OCI-LY3 (cell line): ENCODE measurements around the gene NFYC.

ENCODE experiments used
- H2AFZ ChIP-seq: fragments of 200-600, 300-600 bp; shearing (Covaris generic); 2 replicates; pipeline ENCODE4 v1.6.0; 2014; ENCODE audit warnings: antibody characterized with exemption, low read depth, low read length
- H3K27ac ChIP-seq: fragments of 200-600, 300-600 bp; sonication (generic); 2 replicates; pipeline ENCODE4 v1.5.1; 2014; ENCODE audit warnings: mild to moderate bottlenecking, low read length, moderate library complexity, mixed read lengths
- H3K27me3 ChIP-seq: fragments of 200-600, 300-600 bp; sonication (generic); 2 replicates; pipeline ENCODE4 v1.6.1; 2014; ENCODE audit warnings: low read depth, low read length, mixed read lengths
- H3K36me3 ChIP-seq: fragments of 200-600, 300-600 bp; sonication (generic); replicated peaks from 2 replicates; pipeline ENCODE3; 2014; ENCODE audit warnings: low read depth, low read length, mixed read lengths
- H3K4me1 ChIP-seq: fragments of 300-600, 200-600 bp; sonication (generic); 2 replicates; pipeline ENCODE4 v1.6.1; 2014; ENCODE audit warnings: low read length, mixed read lengths
- H3K4me2 ChIP-seq: fragments of 200-600, 300-600 bp; sonication (generic); 2 replicates; pipeline ENCODE4 v1.6.1; 2014; ENCODE audit warnings: low read length, mixed read lengths
- H3K4me3 ChIP-seq: fragments of 300-600, 200-600 bp; sonication (generic); 2 replicates; pipeline ENCODE4 v1.5.1; 2014; ENCODE audit warnings: antibody characterized with exemption, mild to moderate bottlenecking, low read length, moderate library complexity
- H3K79me2 ChIP-seq: fragments of 300-600, 200-600 bp; shearing (Covaris generic); 2 replicates; pipeline ENCODE4 v1.6.1; 2014; ENCODE audit warnings: mild to moderate bottlenecking, low read length, mixed read lengths
- H3K9ac ChIP-seq: fragments of 300-600, 200-600 bp; shearing (Covaris generic); 2 replicates; pipeline ENCODE4 v1.6.0; 2014; ENCODE audit warnings: mild to moderate bottlenecking, low read length, moderate library complexity
- H3K9me3 ChIP-seq: fragments of 200-600, 300-600 bp; shearing (Covaris generic); 2 replicates; pipeline ENCODE4 v1.6.1; 2014; ENCODE audit warnings: low read length, mixed read lengths; ENCODE audit not compliant: insufficient read depth
- H4K20me1 ChIP-seq: fragments of 200-600, 300-600 bp; sonication (generic); 2 replicates; pipeline ENCODE4 v1.6.1; 2016; ENCODE audit warnings: low read length, mixed read lengths; ENCODE audit not compliant: insufficient read depth
- CTCF ChIP-seq: fragments of 200-600, 300-600 bp; sonication (generic); IDR thresholded peaks from 2 replicates; pipeline ENCODE4 v1.5.1; 2014; ENCODE audit warnings: antibody characterized with exemption, low read length, low read depth
- EZH2phosphoT487 ChIP-seq: fragments of 200-600 bp; shearing (Covaris generic); IDR thresholded peaks from 2 replicates; pipeline ENCODE4 v1.6.1; 2018; ENCODE audit warnings: antibody characterized with exemption, mixed run types, low read depth

Gene NFYC

GRCh38 chr1:40786171-40786994, 94.9 kb downstream of the NFYC start:
- Histone ChIP-seq H3K4me2 (no peak overlapping the region), H3K36me3 (no peaks in the 10 kb centered on the region), H4K20me1 (no peaks in the 10 kb centered on the region), H2AFZ (no peak overlapping the region), H3K4me3 (no peak overlapping the region), H3K9ac (no peak overlapping the region), H3K4me1 (peaks cover 13% of the 10 kb centered on the region), H3K79me2 (peaks cover 4% of the 10 kb centered on the region; the same call in 1 of the 2 replicates), H3K27ac (no peak overlapping the region), H3K27me3 (no peaks in the 10 kb centered on the region), H3K9me3 (no peaks in the 10 kb centered on the region)
- TF ChIP-seq CTCF (no peak), EZH2phosphoT487 (no peak)

- Histone ChIP-seq H3K4me3 (no peak overlapping the region), H3K27me3 (no peaks in the 10 kb centered on the region), H2AFZ (no peak overlapping the region), H3K79me2 (peaks cover 4% of the 10 kb centered on the region; the same call in 1 of the 2 replicates), H3K4me1 (peaks cover 13% of the 10 kb centered on the region), H4K20me1 (no peaks in the 10 kb centered on the region), H3K4me2 (no peak overlapping the region), H3K9me3 (no peaks in the 10 kb centered on the region), H3K36me3 (no peaks in the 10 kb centered on the region), H3K27ac (no peak overlapping the region), H3K9ac (no peak overlapping the region)
- TF ChIP-seq CTCF (no peak), EZH2phosphoT487 (no peak)
Observed at GRCh38 chr1:40786995-40787705, 95.6 kb downstream of the NFYC start.

GRCh38 chr1:40787737-40788560, 96.4 kb downstream of the NFYC start:
- Histone ChIP-seq H3K36me3 (no peaks in the 10 kb centered on the region), H3K9ac (no peak overlapping the region), H4K20me1 (no peaks in the 10 kb centered on the region), H3K27me3 (no peaks in the 10 kb centered on the region), H3K27ac (no peak overlapping the region), H3K79me2 (peaks cover 4% of the 10 kb centered on the region; the same call in 1 of the 2 replicates), H3K4me1 (peaks cover 8% of the 10 kb centered on the region), H2AFZ (no peak overlapping the region), H3K4me3 (no peak overlapping the region), H3K9me3 (no peaks in the 10 kb centered on the region), H3K4me2 (no peak overlapping the region)
- TF ChIP-seq EZH2phosphoT487 (no peak), CTCF (no peak)
